HUES64 (cell line): ENCODE data around the gene BRD8.

Experiments
- H3K27ac ChIP-seq: 2 replicates; pipeline ENCODE4 v1.7.0; 2013; ENCODE audit warnings: low read depth, low read length, inconsistent platforms
- H3K27me3 ChIP-seq: 2 replicates; pipeline ENCODE4 v1.6.1; 2013; ENCODE audit warnings: mild to moderate bottlenecking, low read length; ENCODE audit not compliant: insufficient read depth
- H3K36me3 ChIP-seq: 2 replicates; pipeline ENCODE4 v1.6.1; 2013; ENCODE audit warnings: mild to moderate bottlenecking, low read length; ENCODE audit not compliant: insufficient read depth
- H3K4me1 ChIP-seq: 2 replicates; pipeline ENCODE4 v1.6.1; 2013; ENCODE audit warnings: mild to moderate bottlenecking, low read length, moderate library complexity; ENCODE audit not compliant: insufficient read depth
- H3K4me3 ChIP-seq: 2 replicates; pipeline ENCODE4 v1.5.1; 2013; ENCODE audit warnings: mild to moderate bottlenecking, low read length, moderate library complexity
- H3K9ac ChIP-seq: 2 replicates; pipeline ENCODE4 v1.6.1; 2013; ENCODE audit warnings: mild to moderate bottlenecking, low read depth, low read length
- H3K9me3 ChIP-seq: 2 replicates; pipeline ENCODE4 v1.6.1; 2013; ENCODE audit warnings: low read depth, low read length; ENCODE audit not compliant: insufficient read depth
- WGBS: fragments of 150-250, 120-280 bp; methylation state at CpG from one replicate; pipeline ENCODE4 v1.1.7; 2013; ENCODE audit warnings: missing lambda C conversion rate; 5-methylcytosine and 5-hydroxymethylcytosine counted together

BRD8 gene

GRCh38 chr5:138186002-138186447, 7.6 kb upstream of the BRD8 start:
- H3K9me3 ChIP-seq: no peaks in the 10 kb centered on the region
- H3K36me3 ChIP-seq: peaks cover 93% of the 10 kb centered on the region
- no peaks in the 10 kb centered on the region for H3K27me3 ChIP-seq
- no peak overlapping the region for H3K27ac ChIP-seq
- H3K4me3 ChIP-seq: no peak overlapping the region
- H3K4me1 ChIP-seq: no peaks in the 10 kb centered on the region
- H3K9ac ChIP-seq: no peak overlapping the region
- 96% methylated on average over 2 of the region's 2 CpGs for WGBS

- H3K4me3 ChIP-seq: no peak overlapping the region
- H3K27ac ChIP-seq: no peak overlapping the region
- peaks cover 6% of the 10 kb centered on the region for H3K4me1 ChIP-seq
- no peaks in the 10 kb centered on the region for H3K27me3 ChIP-seq
- 95% methylated on average over 6 of the region's 6 CpGs for WGBS
- no peaks in the 10 kb centered on the region for H3K9me3 ChIP-seq
- no peak overlapping the region for H3K9ac ChIP-seq
- peaks cover 71% of the 10 kb centered on the region for H3K36me3 ChIP-seq
These were observed 4.4 kb upstream of the BRD8 start for GRCh38 chr5:138182808-138183207.

- 98% methylated on average over 5 of the region's 5 CpGs for WGBS
- H3K9ac ChIP-seq: no peak overlapping the region
These were observed 2.4 kb upstream of the BRD8 start for GRCh38 chr5:138180841-138181240.

GRCh38 chr5:138180183-138180782, 1.9 kb upstream of the BRD8 start:
- Histone ChIP-seq H3K4me1 (peaks cover 10% of the 10 kb centered on the region), H3K4me3 (peak overlapping the region; percentile 84), H3K27ac (no peak overlapping the region), H3K36me3 (peaks cover 58% of the 10 kb centered on the region), H3K9ac (peak overlapping the region; percentile 87), H3K9me3 (no peaks in the 10 kb centered on the region), H3K27me3 (no peaks in the 10 kb centered on the region)
- WGBS: 73% methylated on average over 5 of the region's 5 CpGs

More at GRCh38 chr5:138180841-138181240, 2.4 kb upstream of the BRD8 start:
- no peak overlapping the region for H3K4me3 ChIP-seq
- no peak overlapping the region for H3K27ac ChIP-seq
- H3K36me3 ChIP-seq: peaks cover 61% of the 10 kb centered on the region
- H3K9me3 ChIP-seq: no peaks in the 10 kb centered on the region
- H3K27me3 ChIP-seq: no peaks in the 10 kb centered on the region
- H3K4me1 ChIP-seq: peaks cover 10% of the 10 kb centered on the region

GRCh38 chr5:138179277-138179857, 937 bp upstream of the BRD8 start:
- Histone ChIP-seq H3K9ac (peak overlapping the region; percentile 87), H3K27ac (peak overlapping the region; percentile 81), H3K27me3 (no peaks in the 10 kb centered on the region), H3K36me3 (peaks cover 57% of the 10 kb centered on the region), H3K4me3 (peak overlapping the region; percentile 84), H3K9me3 (no peaks in the 10 kb centered on the region), H3K4me1 (peaks cover 10% of the 10 kb centered on the region)
- WGBS: under 1% methylated on average over 23 of the region's 23 CpGs

- Histone ChIP-seq H3K36me3 (peaks cover 57% of the 10 kb centered on the region), H3K27ac (peak overlapping the region; percentile 81; the same call in 1 of the 2 replicates), H3K4me3 (peak overlapping the region; percentile 84), H3K27me3 (no peaks in the 10 kb centered on the region), H3K9me3 (no peaks in the 10 kb centered on the region), H3K9ac (peak overlapping the region; percentile 87), H3K4me1 (peaks cover 10% of the 10 kb centered on the region)
- WGBS: 0% methylated on average over 16 of the region's 16 CpGs
These were observed 402 bp downstream of the BRD8 start for GRCh38 chr5:138177941-138178515.

- Histone ChIP-seq H3K9ac (no peak overlapping the region), H3K4me1 (no peaks in the 10 kb centered on the region), H3K4me3 (no peak overlapping the region), H3K27ac (no peak overlapping the region), H3K36me3 (peaks cover 98% of the 10 kb centered on the region), H3K27me3 (no peaks in the 10 kb centered on the region), H3K9me3 (no peaks in the 10 kb centered on the region)
These were observed 8.1 kb downstream of the BRD8 start for GRCh38 chr5:138170299-138170698.

- WGBS: 95% methylated on average over 5 of the region's 5 CpGs
- H3K9me3 ChIP-seq: no peaks in the 10 kb centered on the region
- H3K27ac ChIP-seq: no peak overlapping the region
- H3K36me3 ChIP-seq: peaks cover 99% of the 10 kb centered on the region
- no peaks in the 10 kb centered on the region for H3K27me3 ChIP-seq
- no peaks in the 10 kb centered on the region for H3K4me1 ChIP-seq
- H3K9ac ChIP-seq: no peak overlapping the region
- H3K4me3 ChIP-seq: no peak overlapping the region
These were observed 9.3 kb downstream of the BRD8 start for GRCh38 chr5:138169124-138169523.

- Histone ChIP-seq H3K9me3 (no peaks in the 10 kb centered on the region), H3K4me3 (no peak overlapping the region), H3K9ac (no peak overlapping the region), H3K27me3 (no peaks in the 10 kb centered on the region), H3K36me3 (peaks cover 100% of the 10 kb centered on the region), H3K27ac (no peak overlapping the region), H3K4me1 (no peaks in the 10 kb centered on the region)
These were observed 14.7 kb downstream of the BRD8 start for GRCh38 chr5:138163721-138164120.

GRCh38 chr5:138160706-138161105, 17.7 kb downstream of the BRD8 start:
- Histone ChIP-seq H3K4me3 (no peak overlapping the region), H3K9ac (no peak overlapping the region), H3K27ac (no peak overlapping the region), H3K36me3 (peaks cover 93% of the 10 kb centered on the region), H3K4me1 (no peaks in the 10 kb centered on the region), H3K9me3 (no peaks in the 10 kb centered on the region), H3K27me3 (no peaks in the 10 kb centered on the region)
- WGBS: 96% methylated on average over 4 of the region's 4 CpGs

GRCh38 chr5:138159666-138160065, 18.8 kb downstream of the BRD8 start:
- H3K9ac ChIP-seq: no peak overlapping the region
- H3K4me1 ChIP-seq: no peaks in the 10 kb centered on the region
- H3K27me3 ChIP-seq: no peaks in the 10 kb centered on the region
- peaks cover 83% of the 10 kb centered on the region for H3K36me3 ChIP-seq
- no peaks in the 10 kb centered on the region for H3K9me3 ChIP-seq
- WGBS: 92% methylated on average over 5 of the region's 5 CpGs
- no peak overlapping the region for H3K4me3 ChIP-seq
- no peak overlapping the region for H3K27ac ChIP-seq
